Esophagus muscularis mucosa (tissue), 4 donors: Measurements from ENCODE around the gene NUDT21.

Experiments used
- EP300 ChIP-seq: sonication (generic); formaldehyde crosslinking; IDR thresholded peaks from one replicate; pipeline ENCODE4 v1.6.1; 2017; ENCODE audit warnings: antibody characterized with exemption
- POLR2A ChIP-seq: fragments of 450-650 bp; IDR thresholded peaks from one replicate; pipeline ENCODE4 v1.6.1; 2017; ENCODE audit warnings: antibody characterized with exemption, moderate library complexity, mild to moderate bottlenecking, low read depth
- POLR2AphosphoS5 ChIP-seq, 2 donors: sonication (generic); formaldehyde crosslinking; IDR thresholded peaks; one replicate each; pipeline ENCODE4 v1.6.1; 2017; ENCODE audit warnings: antibody characterized with exemption in 2 of 2
- TF ChIP-seq, protein P1 (sequence below), 3 experiments: fragments of 200-600 bp in 2 of 3; fragments of 450-650 bp in 1 of 3; sonication (generic) in 2 of 3; IDR thresholded peaks; one replicate each; pipeline ENCODE4 v1.5.1; 2017 to 2019; ENCODE audit warnings: antibody characterized with exemption in 3 of 3, mild to moderate bottlenecking in 2 of 3, moderate library complexity in 1 of 3

DNA sequence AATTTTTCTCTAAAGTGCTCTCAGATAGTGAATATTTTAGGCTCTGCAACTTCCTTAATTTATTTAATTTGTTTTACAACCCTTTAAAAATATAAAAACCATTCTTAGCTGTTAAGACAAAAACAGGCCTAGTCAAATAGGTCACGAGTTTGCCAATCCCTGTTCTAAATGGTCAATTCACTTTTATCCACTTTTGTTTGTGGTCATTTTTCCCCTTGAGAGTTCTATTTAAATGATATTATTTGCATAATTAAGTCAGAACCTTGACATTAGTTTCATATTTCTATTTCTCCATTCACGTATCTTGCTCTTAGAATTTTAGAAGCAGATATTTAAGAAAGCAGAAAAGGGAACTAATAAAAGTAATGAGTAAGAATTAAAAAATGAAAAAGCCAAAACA is 29.8 kb downstream of the NUDT21 start:
- TF ChIP-seq EP300 (no peak), POLR2AphosphoS5 (IDR thresholded peaks at IDR 0.05) (no peak), POLR2A (no peak)
- TF ChIP-seq, protein P1, sequence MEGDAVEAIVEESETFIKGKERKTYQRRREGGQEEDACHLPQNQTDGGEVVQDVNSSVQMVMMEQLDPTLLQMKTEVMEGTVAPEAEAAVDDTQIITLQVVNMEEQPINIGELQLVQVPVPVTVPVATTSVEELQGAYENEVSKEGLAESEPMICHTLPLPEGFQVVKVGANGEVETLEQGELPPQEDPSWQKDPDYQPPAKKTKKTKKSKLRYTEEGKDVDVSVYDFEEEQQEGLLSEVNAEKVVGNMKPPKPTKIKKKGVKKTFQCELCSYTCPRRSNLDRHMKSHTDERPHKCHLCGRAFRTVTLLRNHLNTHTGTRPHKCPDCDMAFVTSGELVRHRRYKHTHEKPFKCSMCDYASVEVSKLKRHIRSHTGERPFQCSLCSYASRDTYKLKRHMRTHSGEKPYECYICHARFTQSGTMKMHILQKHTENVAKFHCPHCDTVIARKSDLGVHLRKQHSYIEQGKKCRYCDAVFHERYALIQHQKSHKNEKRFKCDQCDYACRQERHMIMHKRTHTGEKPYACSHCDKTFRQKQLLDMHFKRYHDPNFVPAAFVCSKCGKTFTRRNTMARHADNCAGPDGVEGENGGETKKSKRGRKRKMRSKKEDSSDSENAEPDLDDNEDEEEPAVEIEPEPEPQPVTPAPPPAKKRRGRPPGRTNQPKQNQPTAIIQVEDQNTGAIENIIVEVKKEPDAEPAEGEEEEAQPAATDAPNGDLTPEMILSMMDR (IDR thresholded peaks at IDR 0.05) = no peak
